ENCODE data around the gene ARHGAP27. TPM values are rescaled to one million over a fixed set of nuclear protein-coding genes. Genes with fewer than 3 reads are reported as not detected.

Gene ARHGAP27
- total RNA-seq, 6 donors from 2014 or later = 46.1 to 243 (median 81.4) TPM

DNA sequence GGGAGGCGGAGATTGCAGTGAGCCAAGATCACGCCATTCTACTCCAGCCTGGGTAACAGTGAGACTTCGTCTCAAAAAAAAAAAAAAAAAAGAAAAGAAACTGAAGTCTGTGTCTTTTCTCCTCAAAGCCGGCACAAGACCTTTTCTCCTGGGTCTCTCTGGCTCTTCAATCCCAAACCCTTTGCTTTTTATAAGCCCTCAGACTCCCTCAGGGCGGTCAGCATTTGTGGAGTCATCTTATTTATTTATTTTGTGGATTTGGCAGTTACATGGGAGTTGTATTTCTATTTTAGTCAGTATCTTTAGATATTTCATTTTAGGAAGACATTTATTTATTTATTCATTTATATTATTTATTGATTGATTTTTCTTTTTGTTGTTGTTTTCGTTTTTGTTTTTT lies 58.2 kb downstream of the ARHGAP27 start:
- no peak overlapping the region for H3K4me3 ChIP-seq
- 86 to 93% methylated on average over 6 of the region's 6 CpGs for WGBS, 2 donors
- TF ChIP-seq POLR2A (IDR thresholded peaks at IDR 0.05) (no peak), POLR2AphosphoS5 (IDR thresholded peaks at IDR 0.05) (no peak), EP300 (IDR thresholded peaks at IDR 0.05) (no peak)
- TF ChIP-seq, protein P1, sequence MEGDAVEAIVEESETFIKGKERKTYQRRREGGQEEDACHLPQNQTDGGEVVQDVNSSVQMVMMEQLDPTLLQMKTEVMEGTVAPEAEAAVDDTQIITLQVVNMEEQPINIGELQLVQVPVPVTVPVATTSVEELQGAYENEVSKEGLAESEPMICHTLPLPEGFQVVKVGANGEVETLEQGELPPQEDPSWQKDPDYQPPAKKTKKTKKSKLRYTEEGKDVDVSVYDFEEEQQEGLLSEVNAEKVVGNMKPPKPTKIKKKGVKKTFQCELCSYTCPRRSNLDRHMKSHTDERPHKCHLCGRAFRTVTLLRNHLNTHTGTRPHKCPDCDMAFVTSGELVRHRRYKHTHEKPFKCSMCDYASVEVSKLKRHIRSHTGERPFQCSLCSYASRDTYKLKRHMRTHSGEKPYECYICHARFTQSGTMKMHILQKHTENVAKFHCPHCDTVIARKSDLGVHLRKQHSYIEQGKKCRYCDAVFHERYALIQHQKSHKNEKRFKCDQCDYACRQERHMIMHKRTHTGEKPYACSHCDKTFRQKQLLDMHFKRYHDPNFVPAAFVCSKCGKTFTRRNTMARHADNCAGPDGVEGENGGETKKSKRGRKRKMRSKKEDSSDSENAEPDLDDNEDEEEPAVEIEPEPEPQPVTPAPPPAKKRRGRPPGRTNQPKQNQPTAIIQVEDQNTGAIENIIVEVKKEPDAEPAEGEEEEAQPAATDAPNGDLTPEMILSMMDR (IDR thresholded peaks at IDR 0.05) = no peak

DNA sequence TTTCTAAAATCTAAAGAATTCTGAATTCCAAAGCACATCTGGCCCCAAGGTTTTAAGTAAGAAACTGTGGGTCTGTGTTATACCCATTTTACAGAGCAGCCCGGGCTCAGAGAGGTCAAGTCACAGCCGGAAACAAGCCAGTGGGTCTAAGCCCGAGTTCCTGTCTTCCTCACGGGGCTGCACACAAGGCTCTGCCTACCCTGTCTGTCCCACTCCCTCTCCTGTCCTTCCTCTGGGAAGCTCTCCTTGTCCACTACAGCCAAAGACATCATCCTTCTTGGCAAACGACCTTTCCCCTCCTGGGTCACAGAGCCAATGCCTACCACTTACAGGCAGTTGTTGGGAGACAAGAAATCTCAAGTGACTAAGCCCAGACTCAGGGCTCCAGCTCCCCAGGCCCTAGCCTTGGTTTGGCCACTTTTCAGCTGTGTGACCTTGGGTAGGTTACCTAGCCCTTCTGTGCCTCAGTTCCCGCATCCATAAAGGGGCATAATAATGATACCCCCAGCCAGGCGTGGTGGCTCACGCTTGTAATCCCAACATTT lies 60.3 kb downstream of the ARHGAP27 start:
- Histone ChIP-seq H3K4me3 (peak overlapping the region in 1 of 4 donors; percentile 39), H3K9me3 (no peaks in the 10 kb centered on the region), H3K4me1 (peaks cover 14 to 33% (median 24%) of the 10 kb centered on the region in 4 donors), H3K27ac (peak overlapping the region; percentile 82 to 87 (median 83)), H3K36me3 (no peaks in the 10 kb centered on the region), H3K27me3 (no peaks in the 10 kb centered on the region)
- DNase-seq (no peak), ATAC-seq (ENCODE audit: low FRiP score in 2 of 2) (no peak)
- TF ChIP-seq, protein P1 (IDR thresholded peaks at IDR 0.05) = no peak
- no peak for TF ChIP-seq POLR2AphosphoS5 (IDR thresholded peaks at IDR 0.05)
- TF ChIP-seq EP300 (IDR thresholded peaks at IDR 0.05) = no peak
- no peak for TF ChIP-seq POLR2A (IDR thresholded peaks at IDR 0.05)
- WGBS, 2 donors = 84 to 90% methylated on average over 8 of the region's 8 CpGs

More for the DNA sequence above, 58.2 kb downstream of the ARHGAP27 start:
- Histone ChIP-seq H3K4me1 (peaks cover 14 to 33% (median 24%) of the 10 kb centered on the region in 4 donors), H3K27ac (peak overlapping the region in 1 of 4 donors; percentile 73), H3K9me3 (no peaks in the 10 kb centered on the region), H3K27me3 (no peaks in the 10 kb centered on the region), H3K36me3 (no peaks in the 10 kb centered on the region)
- DNase-seq (no peak), ATAC-seq (ENCODE audit: low FRiP score in 2 of 2) (no peak)

DNA sequence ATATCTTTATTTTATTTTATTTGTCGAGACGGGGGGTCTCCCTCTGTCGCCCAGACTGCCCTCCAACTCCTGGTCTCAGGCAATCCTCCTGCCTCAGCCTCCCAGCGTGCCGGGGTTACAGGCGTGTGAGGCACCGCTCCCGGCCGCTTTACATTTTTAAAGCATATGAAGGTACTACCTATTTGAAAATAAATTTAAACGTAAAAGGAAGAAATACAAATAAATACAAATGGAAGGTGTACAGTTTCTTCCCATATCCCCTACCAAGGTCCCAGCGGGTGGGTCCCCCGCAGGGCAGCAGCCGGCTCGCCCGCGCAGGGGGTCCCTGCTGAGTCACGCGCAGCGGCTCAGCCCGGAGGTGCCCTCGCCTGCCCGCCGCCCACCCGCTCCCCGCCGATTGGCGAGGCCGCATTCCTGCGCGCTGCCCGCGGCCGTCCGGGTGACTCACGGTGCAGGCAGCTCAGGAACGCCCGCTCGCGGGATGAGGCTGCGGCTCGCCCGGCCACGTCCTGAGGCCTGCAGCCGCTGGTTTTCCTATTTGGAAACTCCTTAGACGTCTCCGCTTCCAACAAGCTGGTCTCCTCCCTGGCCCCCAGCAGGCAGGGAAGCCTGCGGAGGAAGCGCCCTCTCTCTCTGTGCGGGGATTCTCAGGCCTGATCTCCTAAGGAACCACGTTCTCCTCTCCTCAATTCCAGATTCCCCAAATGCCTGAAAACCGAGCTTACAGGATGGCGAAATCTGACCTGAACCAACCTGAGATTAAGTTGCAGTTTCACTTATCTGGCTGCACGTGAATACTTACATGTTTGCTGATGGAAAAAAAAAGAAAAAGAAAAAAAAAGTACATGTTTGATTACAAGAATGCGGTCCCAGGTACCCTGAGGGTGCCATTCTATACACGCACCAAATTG lies 61.0 kb downstream of the ARHGAP27 start:
- Histone ChIP-seq H3K4me1 (peaks cover 14 to 33% (median 24%) of the 10 kb centered on the region in 4 donors), H3K27ac (peak overlapping the region; percentile 82 to 87 (median 83)), H3K9me3 (no peaks in the 10 kb centered on the region), H3K36me3 (no peaks in the 10 kb centered on the region), H3K27me3 (no peaks in the 10 kb centered on the region), H3K4me3 (peak overlapping the region in 3 of 4 donors; percentile 34 to 45 (median 39))
- ATAC-seq (ENCODE audit: low FRiP score in 2 of 2) (peak; percentile 94 to 97), DNase-seq (peak; percentile 90 to 95)
- 19 to 31% methylated on average over 37 to 52 of the region's 55 CpGs for WGBS, 2 donors
- TF ChIP-seq POLR2AphosphoS5 (IDR thresholded peaks at IDR 0.05) = peak; percentile 70 to 77
- TF ChIP-seq, protein P1 (IDR thresholded peaks at IDR 0.05) = peak in 1 of 6 experiments; percentile 4
- TF ChIP-seq POLR2A (IDR thresholded peaks at IDR 0.05) = peak in 2 of 4 donors; percentile 65 to 74
- TF ChIP-seq EP300 (IDR thresholded peaks at IDR 0.05) = peak in 1 of 4 donors; percentile 24

DNA sequence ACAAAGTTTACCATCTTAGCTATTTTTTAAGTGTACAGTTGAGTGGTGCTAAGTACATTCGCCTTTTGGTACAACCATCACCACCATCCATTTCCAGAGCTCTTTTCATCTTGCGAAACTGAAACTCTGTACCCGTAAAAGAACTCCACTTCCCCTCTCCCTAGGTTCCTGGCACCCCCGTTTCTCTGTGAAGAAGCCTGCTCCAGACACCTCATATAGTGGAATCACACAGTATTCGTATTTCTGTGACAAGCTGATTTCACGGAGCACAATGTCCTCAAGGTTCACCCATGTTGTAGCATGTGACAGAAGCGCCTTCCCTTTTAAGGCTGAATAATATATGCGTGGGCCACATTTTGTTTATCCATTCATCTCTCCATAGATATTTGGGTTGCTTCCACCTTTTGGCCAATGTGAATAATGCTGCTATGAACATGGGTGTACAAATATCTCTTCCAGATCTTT lies 61.7 kb downstream of the ARHGAP27 start:
- H3K9me3 ChIP-seq = no peaks in the 10 kb centered on the region
- no peak for ATAC-seq (ENCODE audit: low FRiP score in 2 of 2)
- peak overlapping the region in 3 of 4 donors; percentile 34 to 45 (median 39) for H3K4me3 ChIP-seq
- TF ChIP-seq, protein P1 (IDR thresholded peaks at IDR 0.05) = no peak
- TF ChIP-seq POLR2A (IDR thresholded peaks at IDR 0.05) (no peak), POLR2AphosphoS5 (IDR thresholded peaks at IDR 0.05) (no peak), EP300 (IDR thresholded peaks at IDR 0.05) (no peak)
- H3K36me3 ChIP-seq = no peaks in the 10 kb centered on the region
- no peak for DNase-seq
- H3K27me3 ChIP-seq = no peaks in the 10 kb centered on the region
- WGBS, 2 donors = 56 to 60% methylated on average over 8 of the region's 8 CpGs
- peaks cover 14 to 33% (median 24%) of the 10 kb centered on the region in 4 donors for H3K4me1 ChIP-seq
- peak overlapping the region; percentile 82 to 87 (median 83) for H3K27ac ChIP-seq

All from upper lobe of left lung (tissue), 6 donors.